B cell (primary cell): Measurements from ENCODE around the gene SLC44A3.

ENCODE experiments used
- CTCF ChIP-seq: fragments of 200-600 bp; IDR thresholded peaks from one replicate; pipeline ENCODE4 v1.8.0; 2022; ENCODE audit warnings: antibody characterized with exemption, mild to moderate bottlenecking
- EZH2 ChIP-seq: IDR thresholded peaks from 2 replicates; pipeline ENCODE4 v1.6.1; 2012; ENCODE audit warnings: borderline replicate concordance, low read depth, mild to moderate bottlenecking, moderate library complexity, low read length; ENCODE audit not compliant: insufficient read depth, poor library complexity, severe bottlenecking

GRCh38 chr1:94817712-94818111 is 2.4 kb upstream of the SLC44A3 start:
- TF ChIP-seq CTCF (no peak), EZH2 (no peak)
